Prostate gland (tissue), 2 donors: ENCODE data around the gene FOXP4.

Experiments used
- POLR2A ChIP-seq: fragments of 450-650 bp; IDR thresholded peaks from one replicate; pipeline ENCODE4 v1.6.1; 2016; ENCODE audit warnings: antibody characterized with exemption, mild to moderate bottlenecking
- POLR2AphosphoS5 ChIP-seq: sonication (generic); formaldehyde crosslinking; IDR thresholded peaks from one replicate; pipeline ENCODE4 v1.6.1; 2017; ENCODE audit warnings: antibody characterized with exemption
- TF ChIP-seq, protein P1 (sequence below), 4 experiments: fragments of 200-600 bp in 2 of 4; fragments of 450-650 bp in 2 of 4; sonication (generic) in 2 of 4; IDR thresholded peaks; 1 replicate in 3 of 4; 2 replicates in 1 of 4; pipeline ENCODE4 v1.5.1; 2016 to 2019; ENCODE audit warnings: antibody characterized with exemption in 4 of 4, mild to moderate bottlenecking in 2 of 4, moderate library complexity in 2 of 4

DNA sequence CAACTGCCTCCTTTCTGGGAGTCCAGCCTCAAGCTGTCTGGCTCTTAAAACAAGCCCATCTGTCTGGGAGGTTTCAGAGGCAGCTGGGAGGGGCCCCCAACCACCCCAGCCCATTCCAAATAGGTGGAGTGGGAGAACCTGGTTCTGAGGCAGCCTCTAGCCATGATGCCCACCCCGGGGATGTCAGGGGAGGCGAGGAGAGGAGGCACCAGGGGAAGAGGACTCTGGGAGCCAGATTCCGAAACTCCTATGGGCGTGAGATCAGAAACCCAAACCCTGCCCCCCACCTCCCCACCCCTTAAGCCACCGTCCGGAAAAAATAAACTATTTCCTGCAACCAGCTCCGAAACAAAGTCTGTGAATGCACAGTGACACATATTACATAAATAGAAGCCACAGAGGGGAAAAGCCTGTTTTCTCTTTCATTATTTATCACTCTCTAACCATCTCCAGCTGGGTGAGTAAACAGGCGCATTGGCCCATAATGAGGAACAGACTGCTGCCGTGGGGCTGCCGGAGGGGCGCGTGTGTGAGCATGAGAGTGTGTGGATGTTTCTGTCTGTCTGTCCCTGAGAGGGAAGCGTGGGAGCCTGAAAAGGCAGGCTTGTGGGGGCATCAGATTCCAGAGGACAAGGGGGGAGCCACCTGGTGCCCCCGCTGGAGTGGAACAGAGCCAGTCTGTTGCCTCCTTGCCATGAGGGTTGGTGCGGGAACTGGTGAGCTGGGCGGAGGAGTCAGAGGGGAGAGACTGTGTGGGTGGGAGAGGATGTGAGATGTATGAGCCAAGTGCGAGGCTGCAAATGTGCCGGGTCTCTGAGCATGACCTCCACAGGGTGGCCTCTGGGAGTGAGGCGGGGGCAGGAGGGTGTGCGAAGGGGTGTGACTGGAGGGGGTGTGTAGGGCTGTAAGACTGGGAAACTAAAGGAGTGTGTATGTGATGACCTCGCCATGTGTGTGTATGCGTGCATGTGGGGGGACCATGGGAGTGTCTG, 14.3 kb upstream of the FOXP4 start:
- TF ChIP-seq POLR2A (no peak), POLR2AphosphoS5 (no peak)
- TF ChIP-seq, protein P1, sequence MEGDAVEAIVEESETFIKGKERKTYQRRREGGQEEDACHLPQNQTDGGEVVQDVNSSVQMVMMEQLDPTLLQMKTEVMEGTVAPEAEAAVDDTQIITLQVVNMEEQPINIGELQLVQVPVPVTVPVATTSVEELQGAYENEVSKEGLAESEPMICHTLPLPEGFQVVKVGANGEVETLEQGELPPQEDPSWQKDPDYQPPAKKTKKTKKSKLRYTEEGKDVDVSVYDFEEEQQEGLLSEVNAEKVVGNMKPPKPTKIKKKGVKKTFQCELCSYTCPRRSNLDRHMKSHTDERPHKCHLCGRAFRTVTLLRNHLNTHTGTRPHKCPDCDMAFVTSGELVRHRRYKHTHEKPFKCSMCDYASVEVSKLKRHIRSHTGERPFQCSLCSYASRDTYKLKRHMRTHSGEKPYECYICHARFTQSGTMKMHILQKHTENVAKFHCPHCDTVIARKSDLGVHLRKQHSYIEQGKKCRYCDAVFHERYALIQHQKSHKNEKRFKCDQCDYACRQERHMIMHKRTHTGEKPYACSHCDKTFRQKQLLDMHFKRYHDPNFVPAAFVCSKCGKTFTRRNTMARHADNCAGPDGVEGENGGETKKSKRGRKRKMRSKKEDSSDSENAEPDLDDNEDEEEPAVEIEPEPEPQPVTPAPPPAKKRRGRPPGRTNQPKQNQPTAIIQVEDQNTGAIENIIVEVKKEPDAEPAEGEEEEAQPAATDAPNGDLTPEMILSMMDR (IDR thresholded peaks at IDR 0.05): no peak
